K562 treated with DMSO at 1 percent for 4 hours (cell line): ENCODE measurements around the gene ESAM. TPM values are rescaled to one million over a fixed set of nuclear protein-coding genes. Genes with fewer than 3 reads are reported as not detected.

ENCODE experiments used
- total RNA-seq: library from RNA; unstranded; fragments of 300-600 nt; gene quantifications from 2 replicates; pipeline ENCODE4 v1.2.3, GENCODE V29; 2022; ENCODE audit not compliant: insufficient read depth

Gene ESAM, protein sequence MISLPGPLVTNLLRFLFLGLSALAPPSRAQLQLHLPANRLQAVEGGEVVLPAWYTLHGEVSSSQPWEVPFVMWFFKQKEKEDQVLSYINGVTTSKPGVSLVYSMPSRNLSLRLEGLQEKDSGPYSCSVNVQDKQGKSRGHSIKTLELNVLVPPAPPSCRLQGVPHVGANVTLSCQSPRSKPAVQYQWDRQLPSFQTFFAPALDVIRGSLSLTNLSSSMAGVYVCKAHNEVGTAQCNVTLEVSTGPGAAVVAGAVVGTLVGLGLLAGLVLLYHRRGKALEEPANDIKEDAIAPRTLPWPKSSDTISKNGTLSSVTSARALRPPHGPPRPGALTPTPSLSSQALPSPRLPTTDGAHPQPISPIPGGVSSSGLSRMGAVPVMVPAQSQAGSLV
- total RNA-seq = 1.4 and 1.9 TPM in 2 replicates

GRCh38 chr11:124762105-124762623 lies at the start of gene ESAM:
TSS of gene ESAM (minus strand) at chr11:124762290. CDS start at chr11:124762154, 136 bp downstream.

DNA sequence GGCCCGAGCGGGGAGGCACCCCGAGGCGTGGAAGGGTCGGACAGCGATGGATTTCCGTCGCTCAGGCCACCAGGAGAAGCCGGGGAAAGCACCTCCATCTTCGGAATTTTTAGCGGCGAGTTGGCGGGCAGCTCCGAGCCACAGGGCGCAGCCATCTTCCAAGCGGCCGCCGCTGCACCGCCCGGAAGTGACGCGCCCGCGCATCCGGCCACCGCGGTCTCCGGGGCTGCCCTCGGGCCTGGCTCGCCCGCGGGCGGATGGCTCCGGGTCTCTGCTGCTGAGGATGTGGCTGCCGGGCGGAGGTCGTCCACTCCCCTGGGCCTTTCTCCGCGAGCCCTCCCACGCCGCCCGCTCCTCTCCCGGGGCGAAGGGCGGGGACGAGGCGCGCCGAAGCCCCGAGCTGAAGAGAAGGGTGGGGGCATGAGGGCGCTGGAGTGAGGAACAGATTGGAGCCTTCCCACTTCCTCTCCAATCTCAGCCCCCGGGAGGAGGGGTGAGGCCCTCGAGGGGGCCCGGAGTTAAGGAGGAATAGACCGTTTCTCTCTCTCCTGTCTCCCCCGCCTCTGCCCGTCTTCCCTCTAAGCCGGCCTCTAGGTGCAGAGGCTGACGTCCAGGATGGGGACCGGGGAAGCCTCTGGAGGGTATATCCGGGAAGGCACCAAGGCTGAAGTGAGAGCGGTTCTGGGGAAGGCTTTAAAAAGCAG lies 38.3 kb upstream of the ESAM start, which contains the start of gene MSANTD2:
Gene MSANTD2 (minus strand): TSS at position 181 of the 704 bp plus-strand sequence. CDS start 26 bp downstream, at position 155.

DNA sequence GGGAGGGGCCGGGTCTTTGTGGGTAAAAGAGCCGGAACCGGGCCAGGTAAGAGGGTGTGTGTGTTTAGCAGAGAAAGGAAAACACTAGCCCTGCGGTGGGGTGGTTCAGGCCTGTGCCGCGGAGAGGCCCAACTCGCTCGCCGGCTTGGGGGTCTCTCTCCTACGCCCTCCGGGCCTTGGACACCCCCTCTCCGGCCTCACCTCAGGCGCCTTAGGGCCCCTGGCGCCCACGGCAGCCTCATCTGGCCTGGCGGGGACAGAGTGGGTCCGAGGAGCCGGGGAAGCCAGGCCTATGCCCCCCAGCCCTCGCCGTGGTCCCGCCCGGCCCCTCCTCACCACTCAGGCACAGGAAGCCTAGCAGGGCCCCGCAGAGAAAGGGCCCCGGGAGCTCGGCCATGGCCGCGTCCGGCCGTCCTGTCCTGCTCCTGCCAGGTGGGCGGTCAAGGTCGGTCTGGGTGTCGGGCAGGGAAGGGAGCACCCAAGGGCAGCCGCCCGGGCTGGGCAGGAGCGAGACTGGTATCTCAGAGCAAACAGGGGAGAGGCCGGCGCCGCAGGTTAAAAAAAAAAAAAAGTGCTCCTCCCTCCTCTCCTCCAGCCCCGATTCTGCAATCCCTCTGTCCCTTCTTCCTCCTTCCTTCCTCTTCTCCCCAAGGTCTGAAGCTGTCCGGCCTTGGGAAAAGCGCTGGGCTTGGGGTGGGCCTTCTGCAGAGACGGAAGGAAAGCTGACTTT lies 10.2 kb downstream of the ESAM start, which contains the start of gene VSIG2:
Gene VSIG2 (minus strand): TSS at position 515 of the 730 bp plus-strand sequence. CDS start 118 bp downstream, at position 397.

GRCh38 chr11:124739479-124740276 lies 22.4 kb downstream of the ESAM start, which contains the start of gene NRGN:
TSS of gene NRGN (plus strand) at chr11:124739942. CDS start at chr11:124740085, 143 bp downstream.

Other genes starting within 250 kb of the ESAM start
- not detected in 2 replicates for gene OR8B12, start 218.6 kb downstream of the ESAM start, total RNA-seq
- gene OR8A1, start 192.3 kb downstream of the ESAM start, total RNA-seq = 0.20 and 0.85 TPM in 2 replicates
- gene PANX3, start 150.9 kb downstream of the ESAM start, total RNA-seq = 1.1 and 1.2 TPM in 2 replicates
- gene TBRG1, start 139.4 kb downstream of the ESAM start, total RNA-seq = 27.6 and 32.3 TPM in 2 replicates
- gene SIAE, start 88.6 kb downstream of the ESAM start, total RNA-seq = 1.1 and 2.1 TPM in 2 replicates
- gene SPA17, start 88.4 kb downstream of the ESAM start, total RNA-seq = 7.8 and 10.6 TPM in 2 replicates
- 5.4 and 8.4 TPM in 2 replicates for gene NRGN, start 22.3 kb downstream of the ESAM start, total RNA-seq
- gene VSIG2, start 10.0 kb downstream of the ESAM start, total RNA-seq = not detected in 2 replicates
- 2.8 and 4.4 TPM in 2 replicates for gene MSANTD2, start 38.1 kb upstream of the ESAM start, total RNA-seq
- gene ROBO3, start 103.1 kb upstream of the ESAM start, total RNA-seq = 0.88 TPM in 1 of 2 replicates, not detected in the other
- gene ROBO4, start 135.6 kb upstream of the ESAM start, total RNA-seq = not detected in 2 replicates
- gene HEPN1, start 157.0 kb upstream of the ESAM start, total RNA-seq = not detected in 2 replicates
- not detected in 2 replicates for gene HEPACAM, start 173.8 kb upstream of the ESAM start, total RNA-seq
- gene CCDC15, start 191.9 kb upstream of the ESAM start, total RNA-seq = 1.3 and 2.2 TPM in 2 replicates